ENCODE measurements around the gene CYP17A1.

DNA sequence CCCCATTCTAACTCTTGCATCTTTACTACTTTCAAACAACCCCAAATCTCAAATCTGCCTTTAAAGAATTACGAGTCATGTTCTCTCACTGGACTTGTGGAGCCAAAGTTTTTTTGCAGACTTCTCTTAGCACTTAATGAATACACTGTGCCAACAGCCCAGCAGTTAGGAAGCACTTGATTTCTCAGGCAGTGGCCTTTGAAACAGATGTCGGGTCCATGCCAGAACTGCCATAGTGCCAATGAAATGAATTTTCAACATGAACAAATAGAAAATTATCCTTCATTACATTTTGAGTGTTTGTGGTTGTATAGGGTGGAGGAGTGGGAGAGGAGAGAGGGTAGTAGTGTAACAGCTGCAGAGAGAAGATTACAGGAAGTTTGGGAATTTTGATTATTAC, 22.7 kb upstream of the CYP17A1 start:
- TF ChIP-seq, protein P1, sequence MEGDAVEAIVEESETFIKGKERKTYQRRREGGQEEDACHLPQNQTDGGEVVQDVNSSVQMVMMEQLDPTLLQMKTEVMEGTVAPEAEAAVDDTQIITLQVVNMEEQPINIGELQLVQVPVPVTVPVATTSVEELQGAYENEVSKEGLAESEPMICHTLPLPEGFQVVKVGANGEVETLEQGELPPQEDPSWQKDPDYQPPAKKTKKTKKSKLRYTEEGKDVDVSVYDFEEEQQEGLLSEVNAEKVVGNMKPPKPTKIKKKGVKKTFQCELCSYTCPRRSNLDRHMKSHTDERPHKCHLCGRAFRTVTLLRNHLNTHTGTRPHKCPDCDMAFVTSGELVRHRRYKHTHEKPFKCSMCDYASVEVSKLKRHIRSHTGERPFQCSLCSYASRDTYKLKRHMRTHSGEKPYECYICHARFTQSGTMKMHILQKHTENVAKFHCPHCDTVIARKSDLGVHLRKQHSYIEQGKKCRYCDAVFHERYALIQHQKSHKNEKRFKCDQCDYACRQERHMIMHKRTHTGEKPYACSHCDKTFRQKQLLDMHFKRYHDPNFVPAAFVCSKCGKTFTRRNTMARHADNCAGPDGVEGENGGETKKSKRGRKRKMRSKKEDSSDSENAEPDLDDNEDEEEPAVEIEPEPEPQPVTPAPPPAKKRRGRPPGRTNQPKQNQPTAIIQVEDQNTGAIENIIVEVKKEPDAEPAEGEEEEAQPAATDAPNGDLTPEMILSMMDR (IDR thresholded peaks at IDR 0.05) = no peak
- no peak for TF ChIP-seq POLR2A (IDR thresholded peaks at IDR 0.05)

All from sigmoid colon (tissue), 3 donors.